GM23248 (cell line): ENCODE measurements around the gene SPEF2. TPM values are rescaled to one million over a fixed set of nuclear protein-coding genes. Genes with fewer than 3 reads are reported as not detected.

Experiments
- DNase-seq: peaks from one replicate; pipeline ENCODE4 v3.0.0-alpha.2; 2015
- H2AFZ ChIP-seq: fragments of 200-600 bp; sonication (generic); 2 replicates; pipeline ENCODE4 v1.6.1; 2016; ENCODE audit warnings: antibody characterized with exemption
- H3F3A ChIP-seq: fragments of 200-600 bp; sonication (generic); 2 replicates; pipeline ENCODE4 v1.6.1; 2016; ENCODE audit warnings: mild to moderate bottlenecking, antibody characterized with exemption, mixed run types; ENCODE audit not compliant: insufficient read depth
- H3K27ac ChIP-seq: fragments of 200-600 bp; sonication (generic); 2 replicates; pipeline ENCODE4 v1.5.1; 2016; ENCODE audit warnings: mild to moderate bottlenecking
- H3K27me3 ChIP-seq: fragments of 200-600 bp; sonication (generic); replicated peaks from 2 replicates; pipeline ENCODE4 v1.6.1; 2016; ENCODE audit warnings: mild to moderate bottlenecking; ENCODE audit not compliant: insufficient read depth
- H3K36me3 ChIP-seq: fragments of 200-600 bp; sonication (generic); 2 replicates; pipeline ENCODE4 v1.6.1; 2016; ENCODE audit warnings: low read depth, mild to moderate bottlenecking
- H3K4me1 ChIP-seq: fragments of 200-600 bp; sonication (generic); 2 replicates; pipeline ENCODE4 v1.6.1; 2016; ENCODE audit warnings: mild to moderate bottlenecking; ENCODE audit not compliant: insufficient read depth
- H3K4me2 ChIP-seq: fragments of 200-600 bp; sonication (generic); one replicate; pipeline ENCODE4 v1.6.1; 2016; ENCODE audit warnings: mild to moderate bottlenecking; ENCODE audit not compliant: unreplicated experiment
- H3K4me3 ChIP-seq: fragments of 200-600 bp; sonication (generic); 2 replicates; pipeline ENCODE4 v1.5.1; 2016; ENCODE audit warnings: mild to moderate bottlenecking
- H3K79me2 ChIP-seq: fragments of 200-600 bp; sonication (generic); 2 replicates; pipeline ENCODE4 v1.6.1; 2016; ENCODE audit warnings: mild to moderate bottlenecking; ENCODE audit not compliant: insufficient read depth
- H3K9ac ChIP-seq: fragments of 200-600 bp; sonication (generic); 2 replicates; pipeline ENCODE4 v1.6.1; 2016; ENCODE audit warnings: mild to moderate bottlenecking
- H3K9me2 ChIP-seq: fragments of 200-600 bp; sonication (generic); 2 replicates; pipeline ENCODE4 v1.6.1; 2016; ENCODE audit warnings: mixed run types, mild to moderate bottlenecking, moderate library complexity; ENCODE audit not compliant: insufficient read depth
- H3K9me3 ChIP-seq: fragments of 200-600 bp; sonication (generic); one replicate; pipeline ENCODE4 v1.6.1; 2017; ENCODE audit warnings: low read depth
- H4K20me1 ChIP-seq: fragments of 200-600 bp; sonication (generic); 2 replicates; pipeline ENCODE4 v1.6.0; 2016; ENCODE audit not compliant: insufficient read depth
- EZH2 ChIP-seq: fragments of 200-600 bp; sonication (generic); IDR thresholded peaks from 2 replicates; pipeline ENCODE4 v1.6.1; 2018; ENCODE audit warnings: antibody characterized with exemption, mild to moderate bottlenecking; ENCODE audit not compliant: insufficient read depth, poor library complexity, severe bottlenecking
- EZH2phosphoT487 ChIP-seq: fragments of 200-600 bp; sonication (generic); IDR thresholded peaks from 2 replicates; pipeline ENCODE4 v1.6.1; 2018; ENCODE audit warnings: antibody characterized with exemption, moderate library complexity, mild to moderate bottlenecking, low read depth; ENCODE audit not compliant: insufficient read depth
- WGBS, 2 experiments: methylation state at CpG; one replicate each; pipeline ENCODE4 v1.1.6; 2015 to 2017; ENCODE audit warnings: low lambda C conversion rate in 2 of 2, low coverage in 1 of 2; ENCODE audit errors: missing lambda C conversion rate in 2 of 2; 5-methylcytosine and 5-hydroxymethylcytosine counted together
- in situ Hi-C: fragments of 300-500 bp; cut with MboI; formaldehyde crosslinking; loops from 2 replicates; pipeline ENCODE4 v1.15.0; 2020
- polyA plus RNA-seq: library from polyadenylated mRNA; unstranded; fragments of >200 nt; fragmentation: Nextera tagmentation; extraction: Ambion mirVana; gene quantifications from 2 replicates; pipeline ENCODE4 v1.2.1, GENCODE V29; 2016
- total RNA-seq: library from RNA; depleted of rRNA; stranded (reverse); fragments of >200 nt; shearing (Covaris generic); gene quantifications from 2 replicates; pipeline ENCODE4 v1.2.3, GENCODE V29; 2014

The SPEF2 gene
- total and polyA plus RNA-seq, 2 experiments from 2014 or later = 5.3 to 6.7 TPM

GRCh38 chr5:35819026-35819425, 201.4 kb downstream of the SPEF2 start:
- Histone ChIP-seq H3K27ac (no peak overlapping the region), H3K9me3 (no peaks in the 10 kb centered on the region), H3K27me3 (no peaks in the 10 kb centered on the region), H3K4me3 (no peak overlapping the region), H3K36me3 (no peaks in the 10 kb centered on the region), H4K20me1 (no peaks in the 10 kb centered on the region), H3K4me2 (no peak overlapping the region), H2AFZ (no peak overlapping the region), H3K4me1 (no peaks in the 10 kb centered on the region), H3K9ac (no peak overlapping the region), H3F3A (no peaks in the 10 kb centered on the region), H3K9me2 (no peaks in the 10 kb centered on the region), H3K79me2 (no peaks in the 10 kb centered on the region)
- no peak for DNase-seq
- in situ Hi-C loops = no loop called here
- TF ChIP-seq EZH2phosphoT487 (no peak), EZH2 (no peak)
- WGBS, 2 experiments = 81 to 85% methylated on average over 2 of the region's 2 CpGs

- no peak for DNase-seq
- no peaks in the 10 kb centered on the region for H3K27me3 ChIP-seq
- no peaks in the 10 kb centered on the region for H3K36me3 ChIP-seq
- no peaks in the 10 kb centered on the region for H3K4me1 ChIP-seq
- no peak overlapping the region for H3K9ac ChIP-seq
- H4K20me1 ChIP-seq = no peaks in the 10 kb centered on the region
- WGBS, 2 experiments = 91 to 96% methylated on average over 1 of the region's 1 CpG
- H3K9me3 ChIP-seq = no peaks in the 10 kb centered on the region
- no peak overlapping the region for H2AFZ ChIP-seq
- no peaks in the 10 kb centered on the region for H3K9me2 ChIP-seq
- in situ Hi-C loops = no loop called here
- no peak overlapping the region for H3K4me2 ChIP-seq
- TF ChIP-seq EZH2phosphoT487 = no peak
- TF ChIP-seq EZH2 = no peak
- no peak overlapping the region for H3K27ac ChIP-seq
- no peak overlapping the region for H3K4me3 ChIP-seq
- no peaks in the 10 kb centered on the region for H3F3A ChIP-seq
- H3K79me2 ChIP-seq = no peaks in the 10 kb centered on the region
Measured at GRCh38 chr5:35819668-35820067, 202.0 kb downstream of the SPEF2 start.

GRCh38 chr5:35820735-35821134, 203.1 kb downstream of the SPEF2 start:
- no peaks in the 10 kb centered on the region for H3K9me3 ChIP-seq
- in situ Hi-C loops = no loop called here
- no peaks in the 10 kb centered on the region for H3K4me1 ChIP-seq
- no peak overlapping the region for H2AFZ ChIP-seq
- no peaks in the 10 kb centered on the region for H4K20me1 ChIP-seq
- WGBS, 2 experiments = 74 to 75% methylated on average over 4 of the region's 4 CpGs
- H3K9me2 ChIP-seq = no peaks in the 10 kb centered on the region
- DNase-seq = no peak
- H3F3A ChIP-seq = no peaks in the 10 kb centered on the region
- no peaks in the 10 kb centered on the region for H3K36me3 ChIP-seq
- no peak overlapping the region for H3K4me2 ChIP-seq
- H3K27ac ChIP-seq = no peak overlapping the region
- H3K79me2 ChIP-seq = no peaks in the 10 kb centered on the region
- no peak overlapping the region for H3K9ac ChIP-seq
- H3K27me3 ChIP-seq = no peaks in the 10 kb centered on the region
- H3K4me3 ChIP-seq = no peak overlapping the region
- TF ChIP-seq EZH2 (no peak), EZH2phosphoT487 (no peak)

- H3K9me3 ChIP-seq = no peaks in the 10 kb centered on the region
- DNase-seq = no peak
- no peaks in the 10 kb centered on the region for H3F3A ChIP-seq
- H2AFZ ChIP-seq = no peak overlapping the region
- H3K9ac ChIP-seq = no peak overlapping the region
- H3K27ac ChIP-seq = no peak overlapping the region
- H3K36me3 ChIP-seq = no peaks in the 10 kb centered on the region
- no peaks in the 10 kb centered on the region for H3K27me3 ChIP-seq
- H3K9me2 ChIP-seq = no peaks in the 10 kb centered on the region
- no peak overlapping the region for H3K4me3 ChIP-seq
- in situ Hi-C loops = no loop called here
- no peak for TF ChIP-seq EZH2phosphoT487
- no peak for TF ChIP-seq EZH2
- H3K4me1 ChIP-seq = no peaks in the 10 kb centered on the region
- no peaks in the 10 kb centered on the region for H4K20me1 ChIP-seq
- no peaks in the 10 kb centered on the region for H3K79me2 ChIP-seq
- no peak overlapping the region for H3K4me2 ChIP-seq
- WGBS, 2 experiments = 60 to 66% methylated on average over 2 of the region's 2 CpGs
Measured at GRCh38 chr5:35821513-35821912, 203.8 kb downstream of the SPEF2 start.

GRCh38 chr5:35822511-35822910, 204.8 kb downstream of the SPEF2 start:
- in situ Hi-C loops = no loop called here
- no peak for DNase-seq
- TF ChIP-seq EZH2 = no peak
- no peak for TF ChIP-seq EZH2phosphoT487

More at GRCh38 chr5:35822511-35822910, 204.8 kb downstream of the SPEF2 start:
- Histone ChIP-seq H3K36me3 (no peaks in the 10 kb centered on the region), H3K27ac (no peak overlapping the region), H3K9ac (no peak overlapping the region), H4K20me1 (no peaks in the 10 kb centered on the region), H3K4me3 (no peak overlapping the region), H3F3A (no peaks in the 10 kb centered on the region), H3K4me2 (no peak overlapping the region), H3K9me2 (no peaks in the 10 kb centered on the region), H3K27me3 (no peaks in the 10 kb centered on the region), H2AFZ (no peak overlapping the region), H3K4me1 (no peaks in the 10 kb centered on the region), H3K9me3 (no peaks in the 10 kb centered on the region), H3K79me2 (no peaks in the 10 kb centered on the region)
- WGBS, 2 experiments = 72 to 73% methylated on average over 8 of the region's 8 CpGs
